NCI-H226 (cell line): Measurements from ENCODE around the gene CUBN.

ENCODE experiments used
- DNase-seq: peaks from one replicate; pipeline ENCODE4 v3.0.0-alpha.2; 2015

The CUBN gene

DNA sequence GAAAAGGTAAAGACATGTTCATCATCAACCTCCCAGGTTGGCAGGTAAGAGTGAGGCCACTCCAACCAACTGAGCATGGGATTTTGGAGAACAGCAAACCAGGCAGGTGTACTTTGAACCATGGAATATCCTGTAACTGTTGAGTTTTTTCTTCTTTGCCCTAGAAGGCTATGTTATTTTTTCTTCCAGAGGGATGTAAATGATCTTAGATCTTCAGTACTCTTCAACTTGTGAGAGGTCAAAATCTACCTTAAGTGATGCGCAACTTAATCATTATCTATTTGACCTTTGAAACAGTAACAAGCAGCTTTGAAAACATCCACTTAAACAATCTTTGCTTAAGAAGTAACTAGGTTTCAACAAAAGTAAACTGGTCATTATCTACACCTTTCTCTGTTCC is at the start of gene CUBN:
CUBN (minus strand) TSS at position 71 of the 400 bp plus-strand sequence; CDS start at position 25, 46 bp downstream.
- no peak for DNase-seq

DNA sequence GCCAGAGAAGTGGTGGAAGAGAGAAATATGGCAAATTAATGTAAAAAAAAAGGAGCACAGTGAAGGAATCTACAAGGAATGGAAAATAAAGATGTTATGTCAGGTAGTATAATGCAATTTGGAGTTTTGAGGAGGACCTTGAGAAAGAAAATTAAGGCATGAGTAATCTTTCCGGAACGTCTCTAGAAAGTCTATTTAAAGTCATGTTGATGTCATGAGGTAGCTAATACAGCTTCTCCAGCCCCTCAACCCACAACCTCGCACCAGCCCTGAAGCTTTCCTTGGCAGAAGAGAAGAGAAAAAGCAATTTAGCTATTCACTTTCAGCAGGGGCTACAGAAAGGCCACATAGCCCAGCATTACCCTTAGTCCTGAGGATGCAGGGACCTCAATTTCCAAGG is 49.4 kb upstream of the CUBN start:
- no peak for DNase-seq

DNA sequence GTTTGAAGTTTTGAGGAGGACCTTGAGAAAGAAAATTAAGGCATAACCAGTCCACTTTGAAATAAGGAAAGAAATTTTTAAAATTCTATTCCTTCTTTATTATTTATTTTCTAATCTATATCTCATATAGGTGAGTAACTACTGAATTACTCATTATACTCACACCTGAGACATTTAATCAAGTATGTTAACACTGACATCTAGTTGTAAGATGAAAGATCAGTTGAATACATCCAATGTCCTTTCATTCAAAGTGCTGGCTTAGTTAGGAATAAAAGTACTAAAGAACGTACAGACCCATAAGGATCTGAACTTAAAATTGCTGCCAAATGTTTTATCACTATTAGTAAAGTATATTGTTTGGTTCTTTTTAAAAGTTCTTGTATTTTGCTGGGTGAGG is 48.4 kb upstream of the CUBN start:
- no peak for DNase-seq

DNA sequence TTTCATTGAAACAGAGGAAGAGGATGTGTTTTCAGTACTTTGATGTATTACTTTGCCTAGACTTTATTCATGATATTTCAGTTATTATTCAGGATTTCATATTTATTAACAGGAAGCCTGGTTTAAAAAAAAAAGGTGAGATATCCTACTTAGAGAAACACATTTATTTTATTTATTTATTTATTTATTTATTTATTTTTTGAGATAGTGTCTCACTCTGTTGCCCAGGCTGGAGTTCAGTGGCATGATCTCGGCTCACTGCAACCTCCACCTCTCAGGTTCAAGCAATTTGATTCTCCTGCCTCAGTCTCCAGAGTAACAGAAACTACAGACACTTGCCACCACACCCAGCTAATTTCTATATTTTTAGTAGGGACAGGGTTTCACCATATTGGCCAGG is 47.4 kb upstream of the CUBN start:
- no peak for DNase-seq

DNA sequence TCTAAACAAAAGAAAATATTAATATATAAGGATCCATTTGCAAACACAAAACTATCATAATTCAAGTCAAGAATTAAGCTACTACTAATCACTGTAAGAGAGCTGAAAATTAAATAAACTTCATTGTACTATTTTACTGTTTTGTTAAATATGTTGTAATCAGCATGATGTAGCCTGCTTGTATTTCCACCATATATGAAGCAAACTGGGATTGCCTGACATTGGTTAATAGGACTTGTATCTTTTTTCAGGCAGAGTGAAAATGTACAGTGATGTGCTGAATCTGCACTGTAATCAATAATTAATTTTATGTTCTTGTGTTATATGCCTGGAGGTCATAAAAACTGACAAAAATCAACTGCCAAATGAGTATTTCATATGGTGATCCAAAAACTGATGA is 46.5 kb upstream of the CUBN start:
- no peak for DNase-seq

GRCh38 chr10:17175551-17175950 is 45.9 kb upstream of the CUBN start:
- DNase-seq = no peak

DNA sequence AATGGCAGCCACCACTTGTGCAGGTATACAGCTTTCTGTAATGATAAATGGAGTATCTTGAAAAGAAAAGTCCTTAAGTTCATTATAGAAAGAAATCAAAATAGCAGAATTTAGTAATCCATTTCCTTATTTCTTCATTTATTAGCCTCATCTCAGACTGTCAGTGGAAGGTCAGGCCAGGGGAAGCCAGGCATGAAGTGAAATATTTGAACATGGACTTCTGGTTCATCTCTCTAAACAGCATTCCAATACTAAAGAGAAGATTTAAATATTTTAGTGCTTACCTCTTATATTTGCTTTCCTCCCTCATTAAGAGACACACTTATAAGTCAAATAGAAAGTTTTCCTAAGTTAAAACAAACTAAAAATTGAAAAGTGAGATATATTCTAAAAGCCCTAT is 45.0 kb upstream of the CUBN start:
- no peak for DNase-seq

DNA sequence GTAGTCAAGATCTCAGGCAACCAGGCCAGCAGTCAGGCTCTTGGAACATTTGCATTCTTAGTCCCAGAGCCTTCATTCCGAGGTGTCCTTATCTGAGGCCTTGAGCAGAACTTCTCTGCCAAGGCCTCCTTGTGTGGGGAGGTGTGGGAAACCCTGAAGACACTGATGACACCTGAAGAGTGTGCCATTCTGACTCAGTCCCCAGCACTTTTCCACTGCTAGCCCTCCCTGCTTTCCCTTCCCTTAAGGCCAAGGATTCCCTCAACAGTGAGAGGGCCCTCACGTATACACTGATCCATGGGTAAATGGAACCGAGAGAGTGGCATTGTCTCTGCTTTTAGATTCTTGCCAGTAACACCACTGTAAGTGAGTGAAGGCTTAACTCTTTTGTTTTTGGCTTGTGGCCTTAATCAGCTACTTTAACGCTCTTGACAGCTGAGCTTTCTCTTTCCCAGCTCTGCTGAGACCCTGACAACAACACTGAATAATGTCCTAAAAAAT is 41.6 kb upstream of the CUBN start:
- no peak for DNase-seq

- no peak for DNase-seq
These were observed 40.2 kb upstream of the CUBN start for GRCh38 chr10:17169803-17170202.

DNA sequence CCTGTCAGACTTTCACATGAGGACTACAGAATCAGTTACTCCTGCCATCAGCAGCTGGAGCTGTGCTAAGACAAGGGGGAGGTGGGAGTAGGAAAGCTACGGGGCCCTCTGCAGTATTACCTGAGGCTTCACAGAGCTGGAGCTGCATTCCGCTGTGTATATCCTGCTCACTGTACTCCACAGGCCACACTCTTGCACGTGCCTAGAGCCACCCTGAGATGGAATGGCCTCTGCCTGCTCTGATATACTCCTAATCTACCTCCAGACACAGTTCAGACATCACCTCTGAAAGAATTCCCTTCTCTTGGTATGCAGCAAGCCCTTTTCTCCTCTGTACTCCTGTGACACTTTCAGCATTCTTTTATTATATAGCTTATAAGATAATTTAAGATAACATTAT is 37.1 kb upstream of the CUBN start:
- DNase-seq = no peak

DNA sequence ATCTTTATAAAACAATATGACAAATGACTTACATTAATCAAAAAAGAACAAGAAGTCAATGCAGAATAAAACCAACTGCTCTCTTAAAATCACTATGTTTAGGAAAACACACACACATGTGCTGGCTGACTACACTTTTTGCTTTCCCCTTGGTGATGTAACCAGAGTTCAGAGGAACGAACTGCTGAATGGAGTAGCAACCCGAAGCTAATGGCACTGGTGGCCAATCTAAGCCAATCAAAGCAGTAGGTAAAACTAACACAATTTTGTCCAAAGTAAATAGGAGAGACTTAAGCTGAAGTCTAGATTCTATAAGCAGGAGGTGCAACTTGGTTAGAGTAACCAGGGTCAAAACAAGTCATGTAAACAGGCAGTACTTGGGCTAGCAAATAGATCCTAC is 33.2 kb upstream of the CUBN start:
- DNase-seq = no peak

GRCh38 chr10:17161775-17162174 is 32.2 kb upstream of the CUBN start:
- DNase-seq = no peak

- DNase-seq = no peak
These were observed 27.4 kb upstream of the CUBN start for GRCh38 chr10:17157024-17157423.

DNA sequence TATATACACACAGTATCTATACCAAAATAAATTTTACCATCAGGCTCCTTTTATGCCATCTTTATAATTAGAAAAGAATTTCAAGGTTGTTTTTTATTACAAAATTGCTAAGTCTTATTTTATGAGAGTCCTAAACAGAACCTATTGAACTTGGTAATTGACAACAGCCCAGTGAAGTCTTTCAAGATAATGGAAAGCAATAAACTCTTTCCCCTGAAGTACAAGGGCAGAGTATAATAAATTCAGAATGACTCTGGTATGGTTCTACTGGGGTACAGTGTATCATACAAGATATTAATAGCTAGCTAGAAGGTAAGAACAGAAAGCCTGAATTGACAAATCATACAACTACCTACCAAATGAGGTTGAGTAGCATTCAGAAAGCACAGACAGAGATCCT is 26.2 kb upstream of the CUBN start:
- DNase-seq = no peak

- DNase-seq = no peak
These were observed 24.5 kb upstream of the CUBN start for GRCh38 chr10:17154116-17154515.

- DNase-seq = no peak
These were observed 23.7 kb upstream of the CUBN start for GRCh38 chr10:17153321-17153720.

- no peak for DNase-seq
These were observed 22.1 kb upstream of the CUBN start for GRCh38 chr10:17151716-17152115.

- no peak for DNase-seq
These were observed 18.4 kb upstream of the CUBN start for GRCh38 chr10:17147884-17148489.

DNA sequence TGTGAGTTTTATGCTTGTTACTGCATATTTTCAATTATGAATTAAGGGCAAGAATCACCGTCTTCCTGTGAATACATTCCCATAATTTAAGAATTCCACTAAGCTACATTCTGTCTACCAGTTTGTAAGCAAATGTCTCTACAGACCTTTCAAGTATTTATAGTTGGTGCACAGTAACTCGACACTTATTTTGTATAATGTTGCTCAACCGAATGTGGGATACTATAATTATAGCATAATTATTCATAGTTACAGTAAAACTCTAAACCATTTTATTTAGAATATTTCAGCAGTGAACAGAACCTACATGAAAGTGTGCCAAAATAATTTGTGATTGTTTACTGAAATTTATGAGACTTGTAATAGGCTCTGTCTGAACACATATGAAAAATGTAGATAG is 17.3 kb upstream of the CUBN start:
- DNase-seq = no peak

DNA sequence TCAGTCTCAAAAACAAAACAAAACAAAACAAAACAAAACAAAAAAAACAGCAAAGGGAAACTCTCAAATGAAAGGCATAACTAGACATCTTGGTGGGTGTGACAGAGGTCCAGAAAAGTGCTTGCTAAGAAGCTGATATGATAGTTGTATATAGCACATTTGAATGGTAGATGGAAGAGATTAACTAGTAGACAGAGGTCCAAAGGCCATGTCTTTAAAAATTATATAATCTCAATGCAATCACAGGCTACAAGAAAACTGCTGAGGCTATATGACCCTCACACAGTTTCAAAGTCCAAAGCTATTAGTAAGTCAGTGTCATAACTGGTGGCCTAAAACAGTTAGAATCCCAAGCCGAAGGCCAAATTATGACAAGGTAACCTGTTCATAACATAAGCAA is 15.6 kb upstream of the CUBN start:
- DNase-seq = no peak

- DNase-seq = no peak
These were observed 15.1 kb upstream of the CUBN start for GRCh38 chr10:17144757-17145156.

DNA sequence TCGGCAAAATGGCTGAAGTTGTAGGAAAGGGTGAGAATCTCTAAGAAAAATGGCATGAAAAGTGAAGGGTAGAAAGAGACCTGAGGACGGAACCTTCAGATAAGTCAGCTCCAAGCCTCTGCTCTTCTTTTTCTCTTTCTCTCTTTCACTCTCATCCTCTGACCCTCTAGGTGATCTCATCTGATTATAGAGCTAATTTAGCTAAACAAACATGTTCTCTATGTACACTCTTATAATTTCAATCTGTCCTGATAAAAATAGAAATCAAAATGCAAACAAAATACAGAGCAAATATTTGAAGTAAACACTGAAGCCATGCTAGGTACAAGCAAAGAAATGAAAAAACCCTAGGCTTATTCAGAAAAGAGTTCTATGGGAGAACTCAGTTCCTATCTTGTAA is 14.4 kb upstream of the CUBN start:
- DNase-seq = no peak

DNA sequence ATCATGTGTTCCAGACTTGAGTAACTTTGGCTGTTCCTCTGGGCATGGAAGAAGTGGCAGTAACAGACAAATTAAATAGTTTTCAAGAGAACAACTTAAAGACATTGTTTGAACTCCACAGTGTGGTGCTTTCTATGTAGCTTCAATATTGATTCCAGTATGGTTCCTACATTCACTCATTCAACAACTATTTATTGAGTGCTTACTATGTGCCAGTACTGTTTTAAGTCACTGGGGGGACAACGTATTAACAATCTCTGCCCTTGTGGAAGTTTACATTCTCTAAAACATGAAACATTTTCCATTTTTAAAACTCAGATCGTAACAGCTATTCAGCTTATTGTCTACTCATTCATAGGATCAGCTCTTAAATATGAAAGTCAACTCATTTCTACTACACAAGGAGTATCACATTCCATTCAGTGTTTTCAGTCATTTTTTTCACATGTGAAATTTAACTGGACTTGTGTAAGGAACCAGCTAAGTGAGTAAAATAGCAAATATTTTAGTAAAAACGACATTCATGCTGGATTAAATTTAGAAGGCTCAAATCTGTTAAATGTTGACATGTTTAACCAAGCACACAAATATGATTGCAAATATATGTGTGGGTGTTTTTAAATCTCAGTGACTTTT is 13.6 kb upstream of the CUBN start:
- no peak for DNase-seq

DNA sequence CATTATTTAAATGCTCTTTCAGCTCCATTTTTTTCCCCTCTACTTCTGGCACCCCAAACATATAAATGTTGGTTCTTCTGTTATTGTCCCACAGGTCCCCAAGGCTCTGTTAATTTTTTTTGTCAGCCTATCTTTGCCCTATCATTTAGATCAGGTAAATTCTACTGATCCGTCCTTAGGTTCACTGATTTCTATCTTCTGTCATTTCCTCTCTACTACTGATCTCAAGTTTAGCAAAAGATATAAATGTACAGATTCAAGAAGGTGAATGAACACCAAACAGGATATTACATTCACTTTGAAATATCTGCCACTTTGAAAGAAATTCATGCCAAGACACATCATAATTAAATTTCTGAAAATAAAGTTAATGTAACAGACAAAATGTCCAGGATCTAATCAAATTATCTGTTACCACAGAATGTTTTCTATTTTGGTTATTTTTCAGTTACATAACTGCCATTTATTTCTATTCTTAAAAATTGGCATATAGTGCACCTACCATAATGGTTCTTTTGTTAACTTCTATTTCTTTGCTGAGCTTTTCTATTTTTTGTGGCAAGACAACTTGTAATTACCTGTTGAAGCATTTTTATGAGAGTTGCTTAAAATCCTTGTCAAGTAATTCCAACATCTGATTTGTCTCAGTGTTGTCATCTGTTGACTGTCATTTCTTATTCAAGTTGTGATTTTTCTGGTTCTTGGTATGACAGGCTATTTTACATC is 12.1 kb upstream of the CUBN start:
- no peak for DNase-seq
